CD14-positive monocyte (primary cell): ENCODE results near the gene PXDN. TPM values are rescaled to one million over a fixed set of nuclear protein-coding genes. Genes with fewer than 3 reads are reported as not detected.

Source experiments
- DNase-seq, 3 donors: peaks; one replicate each; pipeline ENCODE4 v3.0.0-alpha.2; 2011 to 2022
- H2AFZ ChIP-seq: 2 replicates; pipeline ENCODE4 v1.6.0; 2012; ENCODE audit warnings: mild to moderate bottlenecking, low read depth, low read length, inconsistent platforms; ENCODE audit not compliant: insufficient read depth, poor library complexity, severe bottlenecking
- H3K27ac ChIP-seq, 2 donors: 1 replicate in 1 of 2; 2 replicates in 1 of 2; pipeline ENCODE4 v1.5.1; 2012 to 2013; ENCODE audit warnings: low read length in 2 of 2, control low read depth in 1 of 2, inconsistent platforms in 1 of 2, low read depth in 1 of 2, mild to moderate bottlenecking in 1 of 2
- H3K27me3 ChIP-seq, 2 donors: one replicate each; pipeline versions ENCODE4 v1.6.0 to v1.6.1; 2011 to 2013; ENCODE audit warnings: low read length in 2 of 2; ENCODE audit not compliant: control insufficient read depth in 2 of 2, insufficient read depth in 2 of 2
- H3K36me3 ChIP-seq, 2 donors: replicated peaks in 1 of 2; 1 replicate in 1 of 2; 2 replicates in 1 of 2; pipeline versions ENCODE4 v1.5.1 to v1.6.1; 2012 to 2013; ENCODE audit warnings: low read length in 2 of 2, control low read depth in 1 of 2, inconsistent platforms in 1 of 2, mild to moderate bottlenecking in 1 of 2; ENCODE audit not compliant: insufficient read depth in 2 of 2, control insufficient read depth in 1 of 2
- H3K4me1 ChIP-seq, 2 donors: 1 replicate in 1 of 2; 2 replicates in 1 of 2; pipeline versions ENCODE4 v1.5.1 to v1.6.1; 2012 to 2013; ENCODE audit warnings: low read length in 2 of 2, control low read depth in 1 of 2, inconsistent platforms in 1 of 2, mild to moderate bottlenecking in 1 of 2, moderate library complexity in 1 of 2; ENCODE audit not compliant: insufficient read depth in 2 of 2, control insufficient read depth in 1 of 2
- H3K4me2 ChIP-seq: replicated peaks from 2 replicates; pipeline ENCODE3; 2012; ENCODE audit warnings: low read length, moderate library complexity, mild to moderate bottlenecking; ENCODE audit not compliant: poor library complexity, severe bottlenecking; ENCODE audit errors: extremely low read depth
- H3K4me3 ChIP-seq, 3 experiments: fragments of 200-600 bp in 1 of 3; sonication (generic) in 1 of 3; replicated peaks in 1 of 3; 1 replicate in 2 of 3; 2 replicates in 1 of 3; pipeline ENCODE4 v1.5.1; 2011 to 2013; ENCODE audit warnings: low read length in 3 of 3, mild to moderate bottlenecking in 3 of 3, control low read depth in 2 of 3, low read depth in 2 of 3, inconsistent platforms in 1 of 3, moderate library complexity in 1 of 3
- H3K79me2 ChIP-seq: 2 replicates; pipeline ENCODE4 v1.6.0; 2012; ENCODE audit warnings: mild to moderate bottlenecking, control low read depth, inconsistent platforms, low read length, moderate library complexity; ENCODE audit not compliant: insufficient read depth
- H3K9ac ChIP-seq: 2 replicates; pipeline ENCODE4 v1.6.0; 2017; ENCODE audit warnings: low read length, mild to moderate bottlenecking; ENCODE audit not compliant: insufficient read depth, poor library complexity, severe bottlenecking
- H3K9me3 ChIP-seq, 2 donors: replicated peaks in 1 of 2; 1 replicate in 1 of 2; 2 replicates in 1 of 2; pipeline versions ENCODE4 v1.5.1 to v1.6.1; 2012 to 2013; ENCODE audit warnings: low read length in 2 of 2, control low read depth in 1 of 2; ENCODE audit not compliant: control insufficient read depth in 1 of 2, insufficient read depth in 1 of 2
- H4K20me1 ChIP-seq: 2 replicates; pipeline ENCODE4 v1.6.0; 2012; ENCODE audit warnings: mild to moderate bottlenecking, low read length, control low read depth, moderate library complexity; ENCODE audit not compliant: insufficient read depth
- H3K27ac Mint-ChIP-seq, 7 donors: one replicate each; pipeline ENCODE4 v1.8.0; 2020; ENCODE audit warnings: mild to moderate bottlenecking in 7 of 7, mixed read lengths in 7 of 7, moderate library complexity in 6 of 7, inconsistent platforms in 2 of 7
- H3K27me3 Mint-ChIP-seq, 3 donors: one replicate each; pipeline ENCODE4 v1.8.0; 2021 to 2022; ENCODE audit warnings: low read depth in 3 of 3, mild to moderate bottlenecking in 3 of 3, mixed read lengths in 3 of 3, moderate library complexity in 3 of 3, inconsistent platforms in 1 of 3
- H3K36me3 Mint-ChIP-seq, 2 donors: one replicate each; pipeline ENCODE4 v1.8.0; 2020; ENCODE audit warnings: mixed read lengths in 2 of 2, inconsistent platforms in 1 of 2, mild to moderate bottlenecking in 1 of 2
- H3K4me1 Mint-ChIP-seq: one replicate; pipeline ENCODE4 v1.8.0; 2020; ENCODE audit warnings: mild to moderate bottlenecking, mixed read lengths
- H3K4me3 Mint-ChIP-seq, 2 donors: one replicate each; pipeline ENCODE4 v1.8.0; 2020; ENCODE audit warnings: mild to moderate bottlenecking in 2 of 2, mixed read lengths in 2 of 2, moderate library complexity in 1 of 2
- H3K9me3 Mint-ChIP-seq, 7 donors: one replicate each; pipeline ENCODE4 v1.8.0; 2020 to 2022; ENCODE audit warnings: mixed read lengths in 7 of 7, mild to moderate bottlenecking in 6 of 7, moderate library complexity in 6 of 7, inconsistent platforms in 2 of 7
- WGBS: methylation state at CpG from one replicate; pipeline ENCODE4 v1.1.5; 2013; ENCODE audit warnings: missing lambda C conversion rate; ENCODE audit not compliant: insufficient coverage; 5-methylcytosine and 5-hydroxymethylcytosine counted together
- intact Hi-C, 2 donors: fragments of 100-400 bp; cut with micrococcal nuclease; formaldehyde crosslinking; loops; one replicate each; pipeline versions ENCODE4 v1.15.0 to v1.15.1; 2023
- polyA plus RNA-seq, 3 donors: library from polyadenylated mRNA; depleted of rRNA in 1 of 3; unstranded in 2 of 3; stranded (reverse) in 1 of 3; fragments of 300-500 nt in 2 of 3; fragments of >200 nt in 1 of 3; fragmentation: Illumina TruSeq in 2 of 3; gene quantifications; 1 replicate in 2 of 3; 2 replicates in 1 of 3; pipeline ENCODE4 v1.2.3, GENCODE V29; 2012 to 2021
- TF ChIP-seq, protein P1 (sequence below): fragments of 200-600 bp; IDR thresholded peaks from one replicate; pipeline ENCODE4 v1.8.0; 2022; ENCODE audit warnings: antibody characterized with exemption, mild to moderate bottlenecking

The PXDN gene
- polyA plus RNA-seq, 3 donors = not detected

DNA sequence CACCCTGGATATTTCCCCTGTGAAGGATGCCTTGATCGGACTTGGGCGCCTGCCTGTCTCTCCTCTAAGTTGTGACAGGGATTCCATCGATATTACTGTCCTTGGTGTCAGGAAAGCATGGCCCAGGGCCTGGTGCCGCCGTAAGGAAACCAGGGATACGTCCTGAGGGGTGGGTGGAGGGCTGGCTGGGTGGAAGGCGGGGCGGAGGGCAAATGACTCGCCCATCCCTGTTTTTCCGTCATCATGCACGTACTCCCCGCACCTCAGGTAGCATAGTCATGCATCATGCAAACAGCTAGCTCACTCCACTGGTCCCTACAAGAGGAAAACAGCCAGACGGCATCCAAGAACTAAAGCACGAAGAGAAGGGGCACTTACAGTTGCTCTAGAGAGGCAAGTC is 57.1 kb downstream of the PXDN start:
- TF ChIP-seq, protein P1, sequence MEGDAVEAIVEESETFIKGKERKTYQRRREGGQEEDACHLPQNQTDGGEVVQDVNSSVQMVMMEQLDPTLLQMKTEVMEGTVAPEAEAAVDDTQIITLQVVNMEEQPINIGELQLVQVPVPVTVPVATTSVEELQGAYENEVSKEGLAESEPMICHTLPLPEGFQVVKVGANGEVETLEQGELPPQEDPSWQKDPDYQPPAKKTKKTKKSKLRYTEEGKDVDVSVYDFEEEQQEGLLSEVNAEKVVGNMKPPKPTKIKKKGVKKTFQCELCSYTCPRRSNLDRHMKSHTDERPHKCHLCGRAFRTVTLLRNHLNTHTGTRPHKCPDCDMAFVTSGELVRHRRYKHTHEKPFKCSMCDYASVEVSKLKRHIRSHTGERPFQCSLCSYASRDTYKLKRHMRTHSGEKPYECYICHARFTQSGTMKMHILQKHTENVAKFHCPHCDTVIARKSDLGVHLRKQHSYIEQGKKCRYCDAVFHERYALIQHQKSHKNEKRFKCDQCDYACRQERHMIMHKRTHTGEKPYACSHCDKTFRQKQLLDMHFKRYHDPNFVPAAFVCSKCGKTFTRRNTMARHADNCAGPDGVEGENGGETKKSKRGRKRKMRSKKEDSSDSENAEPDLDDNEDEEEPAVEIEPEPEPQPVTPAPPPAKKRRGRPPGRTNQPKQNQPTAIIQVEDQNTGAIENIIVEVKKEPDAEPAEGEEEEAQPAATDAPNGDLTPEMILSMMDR = no peak
- H3K4me3 ChIP-seq = no peak overlapping the region
- WGBS = 91% methylated on average over 12 of the region's 14 CpGs
- no peaks in the 10 kb centered on the region for H3K36me3 ChIP-seq
- no peaks in the 10 kb centered on the region for H3K79me2 ChIP-seq
- H3K4me3 Mint-ChIP-seq = no peak overlapping the region
- no peaks in the 10 kb centered on the region for H4K20me1 ChIP-seq
- intact Hi-C loops = no loop called here
- H2AFZ ChIP-seq = no peak overlapping the region
- DNase-seq = no peak
- H3K4me1 ChIP-seq = no peaks in the 10 kb centered on the region
- H3K27me3 ChIP-seq = no peaks in the 10 kb centered on the region
- no peak overlapping the region for H3K9ac ChIP-seq
- H3K4me2 ChIP-seq = no peak overlapping the region
- H3K27ac ChIP-seq = no peak overlapping the region
- no peaks in the 10 kb centered on the region for H3K36me3 Mint-ChIP-seq
- H3K27me3 Mint-ChIP-seq = peaks cover 1 to 2% (median 2%) of the 10 kb centered on the region in 3 donors
- no peaks in the 10 kb centered on the region for H3K9me3 Mint-ChIP-seq
- no peaks in the 10 kb centered on the region for H3K4me1 Mint-ChIP-seq
- H3K27ac Mint-ChIP-seq = no peak overlapping the region
- H3K9me3 ChIP-seq = no peaks in the 10 kb centered on the region

DNA sequence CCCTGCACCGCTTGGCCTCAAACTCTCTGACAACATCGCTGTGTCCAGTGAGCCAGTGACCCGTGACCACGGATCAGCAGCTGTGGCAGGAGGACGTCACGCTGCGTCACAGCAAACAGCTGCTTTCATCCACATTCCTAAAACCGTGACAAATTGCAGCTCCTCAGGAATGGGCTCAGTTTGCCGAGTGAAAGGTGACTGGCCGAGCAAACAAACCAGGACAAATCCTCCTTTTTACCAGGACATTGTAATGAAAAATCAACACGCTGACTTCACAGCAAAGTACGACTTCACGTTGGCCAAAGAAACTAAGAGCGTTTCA is 57.6 kb downstream of the PXDN start:
- Mint-ChIP-seq H3K27me3 (peaks cover 0 to 2% (median 2%) of the 10 kb centered on the region in 3 donors), H3K27ac (no peak overlapping the region), H3K36me3 (no peaks in the 10 kb centered on the region), H3K4me3 (no peak overlapping the region), H3K4me1 (no peaks in the 10 kb centered on the region), H3K9me3 (no peaks in the 10 kb centered on the region)
- Histone ChIP-seq H4K20me1 (no peaks in the 10 kb centered on the region), H3K36me3 (no peaks in the 10 kb centered on the region), H2AFZ (no peak overlapping the region), H3K9me3 (no peaks in the 10 kb centered on the region), H3K27ac (no peak overlapping the region), H3K4me1 (no peaks in the 10 kb centered on the region), H3K79me2 (no peaks in the 10 kb centered on the region), H3K27me3 (no peaks in the 10 kb centered on the region), H3K4me3 (no peak overlapping the region), H3K9ac (no peak overlapping the region), H3K4me2 (no peak overlapping the region)
- no peak for DNase-seq
- intact Hi-C loops = no loop called here
- WGBS = 95% methylated on average over 12 of the region's 14 CpGs
- TF ChIP-seq, protein P1 = no peak
